Nephron progenitor cell (in vitro differentiated cells): ENCODE measurements around the gene SLAMF7.

ENCODE experiments used
- DNase-seq: peaks from one replicate; pipeline ENCODE4 v3.0.0; 2021
- H3K27ac Mint-ChIP-seq: 2 replicates; pipeline ENCODE4 v1.8.0; 2021; ENCODE audit warnings: mild to moderate bottlenecking, moderate library complexity, mixed read lengths
- H3K27me3 Mint-ChIP-seq: 2 replicates; pipeline ENCODE4 v1.8.0; 2021; ENCODE audit warnings: mild to moderate bottlenecking, low read depth, mixed read lengths; ENCODE audit not compliant: poor library complexity
- H3K36me3 Mint-ChIP-seq: 2 replicates; pipeline ENCODE4 v1.8.0; 2021; ENCODE audit warnings: low read depth, mixed read lengths
- H3K4me1 Mint-ChIP-seq: 2 replicates; pipeline ENCODE4 v1.8.0; 2021; ENCODE audit warnings: mixed read lengths
- H3K4me3 Mint-ChIP-seq: 2 replicates; pipeline ENCODE4 v1.8.0; 2021; ENCODE audit warnings: mild to moderate bottlenecking, moderate library complexity, mixed read lengths
- H3K9me3 Mint-ChIP-seq: 2 replicates; pipeline ENCODE4 v1.8.0; 2021; ENCODE audit warnings: mild to moderate bottlenecking, moderate library complexity, mixed read lengths
- CTCF ChIP-seq: fragments of 200-600 bp; sonication (generic); IDR thresholded peaks from 2 replicates; pipeline ENCODE4 v1.5.0; 2021; ENCODE audit warnings: antibody characterized with exemption

The SLAMF7 gene

GRCh38 chr1:160777486-160778089, 38.5 kb downstream of the SLAMF7 start:
- Mint-ChIP-seq H3K4me1 (peaks cover 15% of the 10 kb centered on the region), H3K4me3 (no peak overlapping the region)
- peak; percentile 56 for TF ChIP-seq CTCF

DNA sequence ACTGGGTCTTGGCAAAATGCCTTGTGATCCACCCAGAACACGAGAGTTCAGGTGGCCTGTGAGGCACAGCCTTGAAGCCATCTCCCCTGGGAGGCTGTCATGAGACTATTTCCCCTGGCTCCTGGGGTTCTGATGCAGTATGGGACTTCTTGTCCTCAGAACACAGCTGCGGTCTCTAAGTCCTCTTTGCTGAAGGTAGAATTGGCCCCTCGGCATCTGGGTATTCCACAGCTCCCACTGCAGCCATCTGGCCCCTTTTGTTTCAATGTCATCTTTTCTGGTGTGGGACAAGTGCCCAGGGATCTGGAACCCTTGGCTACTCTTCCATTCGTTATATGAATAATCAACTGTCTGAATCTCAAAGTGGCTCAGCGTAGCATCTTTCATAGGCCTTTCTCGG, 39.9 kb downstream of the SLAMF7 start:
- H3K4me1 Mint-ChIP-seq = peaks cover 10% of the 10 kb centered on the region
- no peak overlapping the region for H3K27ac Mint-ChIP-seq
- no peaks in the 10 kb centered on the region for H3K27me3 Mint-ChIP-seq
- H3K9me3 Mint-ChIP-seq = peaks cover 8% of the 10 kb centered on the region
- H3K36me3 Mint-ChIP-seq = no peaks in the 10 kb centered on the region
- DNase-seq = no peak
- no peak overlapping the region for H3K4me3 Mint-ChIP-seq
- TF ChIP-seq CTCF = no peak

More at GRCh38 chr1:160777486-160778089, 38.5 kb downstream of the SLAMF7 start:
- DNase-seq = peak; percentile 32
- Mint-ChIP-seq H3K27ac (no peak overlapping the region), H3K36me3 (no peaks in the 10 kb centered on the region), H3K27me3 (no peaks in the 10 kb centered on the region), H3K9me3 (peaks cover under 1% of the 10 kb centered on the region)

- Mint-ChIP-seq H3K4me1 (peaks cover 5% of the 10 kb centered on the region), H3K4me3 (no peak overlapping the region), H3K27ac (no peak overlapping the region), H3K27me3 (no peaks in the 10 kb centered on the region), H3K9me3 (peaks cover 13% of the 10 kb centered on the region), H3K36me3 (no peaks in the 10 kb centered on the region)
- DNase-seq = peak; percentile 49
- peak; percentile 49 for TF ChIP-seq CTCF
Measured at GRCh38 chr1:160779626-160780397, 40.8 kb downstream of the SLAMF7 start.

DNA sequence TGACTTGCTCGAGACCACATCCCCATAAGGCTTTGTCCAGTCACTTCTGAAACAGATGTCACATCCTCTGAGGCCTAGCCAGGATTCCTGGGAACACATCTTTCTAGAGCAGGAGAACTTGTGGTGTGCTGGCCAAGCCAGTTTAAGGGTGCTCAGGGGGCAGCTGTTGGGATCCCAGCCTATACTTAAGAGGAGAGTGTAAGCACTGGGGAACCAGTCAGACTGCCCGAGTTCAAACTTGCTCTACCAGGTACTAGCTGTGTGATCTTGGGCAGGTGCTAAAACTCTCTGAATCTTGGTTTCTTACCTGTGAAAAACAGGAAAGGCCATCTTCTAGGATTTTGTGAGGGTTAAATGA, 41.3 kb downstream of the SLAMF7 start:
- Mint-ChIP-seq H3K27ac (no peak overlapping the region), H3K9me3 (peaks cover 18% of the 10 kb centered on the region), H3K27me3 (no peaks in the 10 kb centered on the region), H3K4me1 (no peaks in the 10 kb centered on the region), H3K36me3 (no peaks in the 10 kb centered on the region), H3K4me3 (no peak overlapping the region)
- no peak for DNase-seq
- TF ChIP-seq CTCF = no peak

DNA sequence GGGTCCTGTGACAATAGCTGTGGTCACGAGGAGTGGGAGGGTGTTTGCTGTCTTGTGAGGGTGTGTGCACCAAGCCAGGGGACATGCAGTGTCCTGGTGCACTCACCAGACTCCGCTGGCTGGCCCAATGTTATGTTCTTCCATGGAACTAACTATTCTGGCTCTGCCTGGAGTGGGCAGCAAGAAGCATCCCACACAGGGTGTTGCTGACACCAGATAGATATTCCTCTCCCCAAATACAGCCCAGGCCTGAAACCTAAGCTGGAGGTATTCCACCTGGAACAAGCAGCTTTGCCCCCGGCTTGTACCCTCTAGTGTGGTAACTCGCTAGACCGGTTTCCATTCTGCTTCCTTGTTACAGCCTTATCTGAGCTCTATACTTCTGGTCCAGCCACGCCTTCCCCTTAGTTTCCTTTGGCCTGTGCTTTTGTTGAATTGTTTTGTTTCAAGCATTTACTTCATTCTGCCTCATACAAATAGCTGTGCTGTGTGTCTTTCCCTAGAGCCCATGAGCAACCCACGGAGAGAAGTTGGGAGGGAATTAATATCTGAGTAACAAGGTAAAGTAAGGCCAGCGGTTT, 42.2 kb downstream of the SLAMF7 start:
- Mint-ChIP-seq H3K36me3 (no peaks in the 10 kb centered on the region), H3K27ac (no peak overlapping the region), H3K4me1 (no peaks in the 10 kb centered on the region), H3K27me3 (no peaks in the 10 kb centered on the region), H3K4me3 (no peak overlapping the region), H3K9me3 (peaks cover 18% of the 10 kb centered on the region)
- no peak for TF ChIP-seq CTCF
- no peak for DNase-seq
